Endodermal cell (in vitro differentiated cells): ENCODE measurements around the gene USP33. TPM values are rescaled to one million over a fixed set of nuclear protein-coding genes. Genes with fewer than 3 reads are reported as not detected.
"Not testable (repeated sequence)": the region's sequence is repeated elsewhere in the genome, so short reads cannot be mapped to it uniquely, and the experiment has no call there.

ENCODE experiments used
- DNase-seq: peaks from one replicate; pipeline ENCODE4 v3.0.0-alpha.2; 2017
- H3K27ac ChIP-seq: 2 replicates; pipeline ENCODE4 v1.5.1; 2013; ENCODE audit warnings: mild to moderate bottlenecking, low read depth, low read length, moderate library complexity
- H3K27me3 ChIP-seq: 2 replicates; pipeline ENCODE4 v1.6.1; 2013; ENCODE audit warnings: mild to moderate bottlenecking, low read length, moderate library complexity; ENCODE audit not compliant: insufficient read depth, control insufficient read depth, poor library complexity, severe bottlenecking
- H3K36me3 ChIP-seq: 2 replicates; pipeline ENCODE4 v1.7.0; 2013; ENCODE audit warnings: mild to moderate bottlenecking, low read length, moderate library complexity; ENCODE audit not compliant: control insufficient read depth, insufficient read depth
- H3K4me1 ChIP-seq: one replicate; pipeline ENCODE4 v1.7.0; 2013; ENCODE audit warnings: low read length; ENCODE audit not compliant: control insufficient read depth, insufficient read depth
- H3K4me3 ChIP-seq: 2 replicates; pipeline ENCODE4 v1.5.1; 2013; ENCODE audit warnings: mild to moderate bottlenecking, low read length, moderate library complexity
- H3K9ac ChIP-seq: 2 replicates; pipeline ENCODE4 v1.6.1; 2013; ENCODE audit warnings: mild to moderate bottlenecking, low read length, moderate library complexity; ENCODE audit not compliant: poor library complexity, severe bottlenecking; ENCODE audit errors: extremely low read depth
- H3K9me3 ChIP-seq: 2 replicates; pipeline ENCODE4 v1.6.1; 2013; ENCODE audit warnings: mild to moderate bottlenecking, low read length, moderate library complexity; ENCODE audit not compliant: control insufficient read depth
- H3K27ac Mint-ChIP-seq: 2 replicates; pipeline ENCODE4 v1.8.0; 2020; ENCODE audit warnings: mixed read lengths
- H3K27me3 Mint-ChIP-seq: 2 replicates; pipeline ENCODE4 v1.8.0; 2021; ENCODE audit warnings: mild to moderate bottlenecking, mixed read lengths; ENCODE audit not compliant: insufficient read depth
- H3K36me3 Mint-ChIP-seq: 2 replicates; pipeline ENCODE4 v1.8.0; 2020; ENCODE audit warnings: low read depth, mixed read lengths
- H3K4me1 Mint-ChIP-seq: 2 replicates; pipeline ENCODE4 v1.8.0; 2020; ENCODE audit warnings: mixed read lengths
- H3K4me3 Mint-ChIP-seq: 2 replicates; pipeline ENCODE4 v1.8.0; 2020; ENCODE audit warnings: mild to moderate bottlenecking, moderate library complexity, mixed read lengths
- H3K9me3 Mint-ChIP-seq: 2 replicates; pipeline ENCODE4 v1.8.0; 2020; ENCODE audit warnings: mild to moderate bottlenecking, mixed read lengths
- CTCF ChIP-seq: fragments of 200-600 bp; sonication (generic); conservative IDR thresholded peaks from 2 replicates; pipeline ENCODE4 v1.5.0; 2021; ENCODE audit warnings: antibody characterized with exemption, mild to moderate bottlenecking
- WGBS, 2 experiments: methylation state at CpG; one replicate each; pipeline versions ENCODE4 v1.1.5 to v1.1.7; 2013; ENCODE audit warnings: missing lambda C conversion rate in 2 of 2, mixed read lengths in 1 of 2; ENCODE audit not compliant: insufficient coverage in 1 of 2, insufficient read length in 1 of 2; 5-methylcytosine and 5-hydroxymethylcytosine counted together
- total RNA-seq, 2 donors: library from RNA; stranded (reverse); fragmentation: NEBNext Ultra II Directional in 1 of 2; extraction: Animal tissue kit (Norgen Biotek cat#: 25700) in 1 of 2; gene quantifications; 2 replicates in 1 of 2; 3 replicates in 1 of 2; pipeline ENCODE4 v1.2.1, GENCODE V29; 2021

The USP33 gene
- total RNA-seq, 2 donors from 2014 or later, result 61.8 to 67.6 TPM

GRCh38 chr1:77649127-77649526 is 110.5 kb downstream of the USP33 start:
- Histone ChIP-seq H3K27me3 (no peaks in the 10 kb centered on the region), H3K4me3 (peak overlapping the region; percentile 18), H3K9ac (no peak overlapping the region), H3K9me3 (peaks cover 48% of the 10 kb centered on the region), H3K36me3 (peaks cover 49% of the 10 kb centered on the region), H3K4me1 (no peaks in the 10 kb centered on the region), H3K27ac (no peak overlapping the region)
- WGBS, 2 experiments, result 91% methylated on average over 2 of the region's 2 CpGs; no CpG with 5 or more reads in 1 of the 2 experiments
- Mint-ChIP-seq H3K9me3 (peaks cover 45% of the 10 kb centered on the region), H3K27me3 (no peaks in the 10 kb centered on the region), H3K27ac (no peak overlapping the region), H3K4me1 (no peaks in the 10 kb centered on the region), H3K4me3 (no peak overlapping the region), H3K36me3 (peaks cover 74% of the 10 kb centered on the region)
- DNase-seq, result no peak
- no peak for TF ChIP-seq CTCF

- not testable (repeated sequence) for H3K27ac ChIP-seq, DNase-seq, H3K27me3 ChIP-seq, H3K27me3 Mint-ChIP-seq, H3K4me1 Mint-ChIP-seq, H3K9ac ChIP-seq, H3K27ac Mint-ChIP-seq, H3K4me1 ChIP-seq, H3K4me3 Mint-ChIP-seq, H3K4me3 ChIP-seq
- 85 to 96% methylated on average over 5 to 6 of the region's 6 CpGs for WGBS, 2 experiments
- H3K36me3 ChIP-seq, result peaks cover 45% of the 10 kb centered on the region
- H3K36me3 Mint-ChIP-seq, result peaks cover 63% of the 10 kb centered on the region
- peaks cover 30% of the 10 kb centered on the region for H3K9me3 Mint-ChIP-seq
- peaks cover 36% of the 10 kb centered on the region for H3K9me3 ChIP-seq
Observed at GRCh38 chr1:77646224-77646623, 113.4 kb downstream of the USP33 start.

Other genes with a start within 250 kb of the USP33 start
- 10 to 100 TPM; 55.4 to 56.2 TPM for gene ZZZ3, start 77.2 kb downstream of the USP33 start, total RNA-seq
- gene MIGA1, start 19.8 kb upstream of the USP33 start, total RNA-seq, result 1 to 10 TPM; 7.3 to 9.5 TPM
- 1 to 10 TPM; 5.7 TPM for gene NEXN, start 128.8 kb upstream of the USP33 start, total RNA-seq
- 100 to 1,000 TPM; 220 to 242 TPM for gene FUBP1, start 219.2 kb upstream of the USP33 start, total RNA-seq
- 10 to 100 TPM; 16.4 to 38.4 TPM for gene DNAJB4, start 245.1 kb upstream of the USP33 start, total RNA-seq